Sigmoid colon (tissue), 7 donors: ENCODE data around the gene CACNA2D3. TPM values are rescaled to one million over a fixed set of nuclear protein-coding genes. Genes with fewer than 3 reads are reported as not detected.

ENCODE experiments used
- DNase-seq: peaks from one replicate; pipeline ENCODE4 v3.0.0-alpha.2; 2019
- H3K27ac ChIP-seq, 4 donors: fragments of 200-600 bp; sonication (generic); one replicate each; pipeline ENCODE4 v1.5.1; 2016 to 2019; ENCODE audit warnings: mild to moderate bottlenecking in 1 of 4
- H3K27me3 ChIP-seq, 3 donors: fragments of 200-600 bp; sonication (generic); one replicate each; pipeline ENCODE4 v1.5.1; 2019; ENCODE audit warnings: mild to moderate bottlenecking in 1 of 3
- H3K36me3 ChIP-seq, 4 donors: fragments of 200-600 bp; sonication (generic); one replicate each; pipeline ENCODE4 v1.5.1; 2016 to 2019
- H3K4me1 ChIP-seq, 4 donors: fragments of 200-600 bp; sonication (generic); one replicate each; pipeline ENCODE4 v1.5.1; 2017 to 2019
- H3K4me3 ChIP-seq, 4 donors: fragments of 200-600 bp; sonication (generic); one replicate each; pipeline ENCODE4 v1.5.1; 2017 to 2019; ENCODE audit warnings: mild to moderate bottlenecking in 2 of 4, moderate library complexity in 1 of 4
- H3K9me3 ChIP-seq, 4 donors: fragments of 200-600 bp in 3 of 4; sonication (generic) in 3 of 4; one replicate each; pipeline versions ENCODE4 v1.5.1 to v1.6.1; 2013 to 2019
- CTCF ChIP-seq, 4 experiments: fragments of 450-650 bp in 3 of 4; fragments of 200-600 bp in 1 of 4; IDR thresholded peaks; one replicate each; pipeline ENCODE4 v1.5.1; 2016 to 2019; ENCODE audit warnings: antibody characterized with exemption in 4 of 4, mild to moderate bottlenecking in 3 of 4, moderate library complexity in 2 of 4
- EP300 ChIP-seq, 4 donors: sonication (generic); formaldehyde crosslinking; IDR thresholded peaks; one replicate each; pipeline ENCODE4 v1.6.1; 2017; ENCODE audit warnings: antibody characterized with exemption in 4 of 4
- POLR2A ChIP-seq, 2 donors: fragments of 450-650 bp; IDR thresholded peaks; one replicate each; pipeline ENCODE4 v1.6.1; 2016; ENCODE audit warnings: antibody characterized with exemption in 2 of 2, mild to moderate bottlenecking in 2 of 2, moderate library complexity in 2 of 2
- POLR2AphosphoS5 ChIP-seq, 4 donors: sonication (generic); formaldehyde crosslinking; IDR thresholded peaks; one replicate each; pipeline ENCODE4 v1.6.1; 2017; ENCODE audit warnings: antibody characterized with exemption in 4 of 4
- WGBS, 2 donors: extraction: QIAGEN DNeasy Blood & Tissue Kit; methylation state at CpG; one replicate each; pipeline ENCODE4 v1.1.7; 2013; 5-methylcytosine and 5-hydroxymethylcytosine counted together
- intact Hi-C: fragments of 100-400 bp; cut with DNase I; formaldehyde crosslinking; loops from one replicate; pipeline ENCODE4 v1.15.1; 2023
- polyA plus RNA-seq, 3 donors: library from polyadenylated mRNA; stranded (reverse); fragments of 200-250 nt; gene quantifications; one replicate each; pipeline ENCODE4 v1.2.3, GENCODE V29; 2013
- total RNA-seq, 4 donors: library from RNA; depleted of rRNA; stranded (reverse); fragments of >200 nt; gene quantifications; one replicate each; pipeline ENCODE4 v1.1.0, GENCODE V29; 2016
- donor health status: healthy with polysubstance abuse.
- donor health status: Bipolar disorder and iron deficiency.
- donor health status: healthy.

Gene CACNA2D3
- total and polyA plus RNA-seq, 7 donors: 0.32 to 10.2 (median 4.8) TPM; not detected in 1

DNA sequence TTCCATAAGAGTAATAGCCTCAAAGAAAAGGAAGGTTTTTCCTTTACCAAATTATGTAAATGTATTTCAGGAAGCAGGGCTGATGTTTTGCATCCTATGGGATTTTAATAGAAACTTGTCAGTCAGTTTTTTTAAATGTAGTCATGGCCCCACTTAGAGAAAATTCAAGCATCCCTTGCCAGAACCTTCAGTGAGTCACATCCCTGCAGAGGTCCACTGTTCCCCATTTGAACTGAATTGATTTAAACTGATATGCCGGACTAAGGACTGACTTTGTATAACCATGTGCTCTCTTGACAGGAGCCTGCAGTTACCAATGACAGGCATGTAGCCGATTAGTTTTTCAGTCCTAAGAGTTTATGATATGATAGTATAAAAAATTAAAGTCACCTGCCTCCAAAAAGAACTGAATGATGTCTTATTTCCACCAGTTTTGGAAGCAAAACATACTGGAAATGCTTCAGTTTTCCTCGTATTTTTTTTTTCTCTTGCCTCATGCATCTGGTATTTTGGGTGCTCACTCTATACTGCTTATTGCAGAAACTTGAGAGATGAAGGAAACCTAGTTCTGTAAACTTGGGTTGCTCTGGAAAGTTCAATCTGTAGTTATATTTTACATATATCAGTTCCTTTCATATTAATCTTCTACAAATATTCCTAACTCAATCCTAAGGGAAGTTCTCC, 774.8 kb downstream of the CACNA2D3 start:
- WGBS, 2 donors: 85 to 90% methylated on average over 3 of the region's 3 CpGs
- H3K4me1 ChIP-seq: peaks cover 0 to 25% (median 19%) of the 10 kb centered on the region in 4 donors
- H3K9me3 ChIP-seq: no peaks in the 10 kb centered on the region
- intact Hi-C loops: no loop called here
- H3K27ac ChIP-seq: no peak overlapping the region
- no peak for DNase-seq
- no peak for TF ChIP-seq POLR2A (IDR thresholded peaks at IDR 0.05)
- TF ChIP-seq EP300 (IDR thresholded peaks at IDR 0.05): no peak
- TF ChIP-seq CTCF (IDR thresholded peaks at IDR 0.05): no peak
- no peak for TF ChIP-seq POLR2AphosphoS5 (IDR thresholded peaks at IDR 0.05)
- H3K36me3 ChIP-seq: no peaks in the 10 kb centered on the region
- no peaks in the 10 kb centered on the region for H3K27me3 ChIP-seq
- no peak overlapping the region for H3K4me3 ChIP-seq

GRCh38 chr3:54899273-54899672, 776.9 kb downstream of the CACNA2D3 start:
- Histone ChIP-seq H3K27me3 (no peaks in the 10 kb centered on the region), H3K4me3 (no peak overlapping the region), H3K9me3 (no peaks in the 10 kb centered on the region), H3K4me1 (peaks cover 0 to 20% (median 12%) of the 10 kb centered on the region in 4 donors), H3K36me3 (no peaks in the 10 kb centered on the region), H3K27ac (no peak overlapping the region)
- TF ChIP-seq POLR2AphosphoS5 (IDR thresholded peaks at IDR 0.05): no peak
- no peak for TF ChIP-seq CTCF (IDR thresholded peaks at IDR 0.05)
- no peak for TF ChIP-seq POLR2A (IDR thresholded peaks at IDR 0.05)
- no peak for TF ChIP-seq EP300 (IDR thresholded peaks at IDR 0.05)
- no peak for DNase-seq
- intact Hi-C loops: no loop called here
- 66 to 76% methylated on average over 6 of the region's 6 CpGs for WGBS, 2 donors

- intact Hi-C loops: no loop called here
- Histone ChIP-seq H3K27me3 (no peaks in the 10 kb centered on the region), H3K36me3 (no peaks in the 10 kb centered on the region), H3K27ac (peak overlapping the region in 3 of 4 donors; percentile 13 to 84 (median 43)), H3K4me1 (peaks cover 0 to 20% (median 12%) of the 10 kb centered on the region in 4 donors), H3K9me3 (no peaks in the 10 kb centered on the region), H3K4me3 (no peak overlapping the region)
- TF ChIP-seq EP300 (IDR thresholded peaks at IDR 0.05) (no peak), POLR2AphosphoS5 (IDR thresholded peaks at IDR 0.05) (no peak), CTCF (IDR thresholded peaks at IDR 0.05) (no peak), POLR2A (IDR thresholded peaks at IDR 0.05) (no peak)
- WGBS, 2 donors: 86 to 91% methylated on average over 8 of the region's 8 CpGs
- DNase-seq: no peak
Observed at GRCh38 chr3:54900838-54901591, 778.7 kb downstream of the CACNA2D3 start.

- peak overlapping the region in 2 of 4 donors; percentile 43 to 84 for H3K27ac ChIP-seq
- H3K4me3 ChIP-seq: no peak overlapping the region
- no peaks in the 10 kb centered on the region for H3K27me3 ChIP-seq
- DNase-seq: no peak
- H3K36me3 ChIP-seq: no peaks in the 10 kb centered on the region
- no peak for TF ChIP-seq POLR2A (IDR thresholded peaks at IDR 0.05)
- TF ChIP-seq CTCF (IDR thresholded peaks at IDR 0.05): no peak
- no peak for TF ChIP-seq POLR2AphosphoS5 (IDR thresholded peaks at IDR 0.05)
- TF ChIP-seq EP300 (IDR thresholded peaks at IDR 0.05): no peak
- H3K4me1 ChIP-seq: peaks cover 0 to 21% (median 14%) of the 10 kb centered on the region in 4 donors
- 81 to 93% methylated on average over 4 of the region's 4 CpGs for WGBS, 2 donors
- H3K9me3 ChIP-seq: no peaks in the 10 kb centered on the region
- intact Hi-C loops: no loop called here
Observed at GRCh38 chr3:54901906-54902685, 779.7 kb downstream of the CACNA2D3 start.
